ENCODE results near the gene TRIM47.
"Not testable (repeated sequence)": the region's sequence is repeated elsewhere in the genome, so short reads cannot be mapped to it uniquely, and the experiment has no call there.

The TRIM47 gene

GRCh38 chr17:75856062-75856756 is 22.2 kb downstream of the TRIM47 start:
- H3K27ac ChIP-seq (ENCODE audit: low read depth, low read length), result peak overlapping the region; percentile 65
- H3K4me1 ChIP-seq (ENCODE audit: control insufficient read depth, insufficient read depth, low read length), result peaks cover 7% of the 10 kb centered on the region
- no peaks in the 10 kb centered on the region for H3K9me3 ChIP-seq (ENCODE audit: control insufficient read depth, insufficient read depth, low read depth, low read length)
- no peaks in the 10 kb centered on the region for H3K27me3 ChIP-seq (ENCODE audit: control insufficient read depth, insufficient read depth, low read length)
- peaks cover 5% of the 10 kb centered on the region for H3K36me3 ChIP-seq (ENCODE audit: control insufficient read depth, insufficient read depth, low read length)
- H3K9ac ChIP-seq (ENCODE audit: low read length), result peak overlapping the region; percentile 84
- H3K4me3 ChIP-seq (ENCODE audit: low read depth, low read length), result peak overlapping the region; percentile 84

- Histone ChIP-seq H3K27ac (ENCODE audit: low read depth, low read length) (peak within 1 kb of the TSS; percentile 65), H3K4me1 (ENCODE audit: control insufficient read depth, insufficient read depth, low read length) (peaks cover 7% of the 10 kb centered on the region), H3K27me3 (ENCODE audit: control insufficient read depth, insufficient read depth, low read length) (no peaks in the 10 kb centered on the region), H3K36me3 (ENCODE audit: control insufficient read depth, insufficient read depth, low read length) (peaks cover 12% of the 10 kb centered on the region), H3K9ac (ENCODE audit: low read length) (peak within 1 kb of the TSS; percentile 84), H3K4me3 (ENCODE audit: low read depth, low read length) (peak within 1 kb of the TSS; percentile 84), H3K9me3 (ENCODE audit: control insufficient read depth, insufficient read depth, low read depth, low read length) (no peaks in the 10 kb centered on the region)
Measured at GRCh38 chr17:75855310-75856061, 22.9 kb downstream of the TRIM47 start, which contains the start of gene WBP2. TSS of gene WBP2 (minus strand) at chr17:75855335. CDS start at chr17:75855297, 38 bp downstream.

- Histone ChIP-seq H3K9me3 (ENCODE audit: control insufficient read depth, insufficient read depth, low read depth, low read length) (no peaks in the 10 kb centered on the region), H3K4me3 (ENCODE audit: low read depth, low read length) (peak overlapping the region; percentile 84), H3K9ac (ENCODE audit: low read length) (peak overlapping the region; percentile 58), H3K27me3 (ENCODE audit: control insufficient read depth, insufficient read depth, low read length) (no peaks in the 10 kb centered on the region), H3K36me3 (ENCODE audit: control insufficient read depth, insufficient read depth, low read length) (peaks cover 15% of the 10 kb centered on the region), H3K4me1 (ENCODE audit: control insufficient read depth, insufficient read depth, low read length) (peaks cover 7% of the 10 kb centered on the region), H3K27ac (ENCODE audit: low read depth, low read length) (peak overlapping the region; percentile 0; the same call in 1 of the 2 replicates)
Measured at GRCh38 chr17:75854881-75855309, 23.5 kb downstream of the TRIM47 start.

- peaks cover 22% of the 10 kb centered on the region for H3K36me3 ChIP-seq (ENCODE audit: control insufficient read depth, insufficient read depth, low read length)
- H3K4me3 ChIP-seq (ENCODE audit: low read depth, low read length), result peak overlapping the region; percentile 84
- no peaks in the 10 kb centered on the region for H3K27me3 ChIP-seq (ENCODE audit: control insufficient read depth, insufficient read depth, low read length)
- H3K4me1 ChIP-seq (ENCODE audit: control insufficient read depth, insufficient read depth, low read length), result peaks cover 7% of the 10 kb centered on the region
- H3K9ac ChIP-seq (ENCODE audit: low read length), result peak overlapping the region; percentile 58
- H3K27ac ChIP-seq (ENCODE audit: low read depth, low read length), result peak overlapping the region; percentile 0; the same call in 1 of the 2 replicates
- no peaks in the 10 kb centered on the region for H3K9me3 ChIP-seq (ENCODE audit: control insufficient read depth, insufficient read depth, low read depth, low read length)
Measured at GRCh38 chr17:75854101-75854748, 24.2 kb downstream of the TRIM47 start.

- Histone ChIP-seq H3K4me1 (ENCODE audit: control insufficient read depth, insufficient read depth, low read length) (peaks cover 10% of the 10 kb centered on the region), H3K9ac (ENCODE audit: low read length) (no peak overlapping the region), H3K27ac (ENCODE audit: low read depth, low read length) (no peak overlapping the region), H3K27me3 (ENCODE audit: control insufficient read depth, insufficient read depth, low read length) (no peaks in the 10 kb centered on the region), H3K4me3 (ENCODE audit: low read depth, low read length) (no peak overlapping the region), H3K9me3 (ENCODE audit: control insufficient read depth, insufficient read depth, low read depth, low read length) (no peaks in the 10 kb centered on the region), H3K36me3 (ENCODE audit: control insufficient read depth, insufficient read depth, low read length) (peaks cover 29% of the 10 kb centered on the region)
Measured at GRCh38 chr17:75853433-75853832, 24.9 kb downstream of the TRIM47 start.

- H3K36me3 ChIP-seq (ENCODE audit: control insufficient read depth, insufficient read depth, low read length), result peaks cover 46% of the 10 kb centered on the region
Measured at GRCh38 chr17:75851693-75851991, 26.7 kb downstream of the TRIM47 start.

GRCh38 chr17:75850928-75851692 is 27.3 kb downstream of the TRIM47 start:
- no peaks in the 10 kb centered on the region for H3K9me3 ChIP-seq (ENCODE audit: control insufficient read depth, insufficient read depth, low read depth, low read length)
- H3K27me3 ChIP-seq (ENCODE audit: control insufficient read depth, insufficient read depth, low read length), result no peaks in the 10 kb centered on the region
- no peak overlapping the region for H3K4me3 ChIP-seq (ENCODE audit: low read depth, low read length)
- no peak overlapping the region for H3K9ac ChIP-seq (ENCODE audit: low read length)
- peaks cover 51% of the 10 kb centered on the region for H3K36me3 ChIP-seq (ENCODE audit: control insufficient read depth, insufficient read depth, low read length)
- H3K27ac ChIP-seq (ENCODE audit: low read depth, low read length), result no peak overlapping the region
- peaks cover 12% of the 10 kb centered on the region for H3K4me1 ChIP-seq (ENCODE audit: control insufficient read depth, insufficient read depth, low read length)

More at GRCh38 chr17:75851693-75851991, 26.7 kb downstream of the TRIM47 start:
- H3K9ac ChIP-seq (ENCODE audit: low read length); H3K4me3 ChIP-seq (ENCODE audit: low read depth, low read length); H3K27ac ChIP-seq (ENCODE audit: low read depth, low read length); H3K27me3 ChIP-seq (ENCODE audit: control insufficient read depth, insufficient read depth, low read length); H3K9me3 ChIP-seq (ENCODE audit: control insufficient read depth, insufficient read depth, low read depth, low read length): not testable (repeated sequence)
- H3K4me1 ChIP-seq (ENCODE audit: control insufficient read depth, insufficient read depth, low read length), result peaks cover 10% of the 10 kb centered on the region

- no peaks in the 10 kb centered on the region for H3K9me3 ChIP-seq (ENCODE audit: control insufficient read depth, insufficient read depth, low read depth, low read length)
- H3K27me3 ChIP-seq (ENCODE audit: control insufficient read depth, insufficient read depth, low read length), result no peaks in the 10 kb centered on the region
- peaks cover 25% of the 10 kb centered on the region for H3K4me1 ChIP-seq (ENCODE audit: control insufficient read depth, insufficient read depth, low read length)
- H3K9ac ChIP-seq (ENCODE audit: low read length), result no peak overlapping the region
- no peak overlapping the region for H3K27ac ChIP-seq (ENCODE audit: low read depth, low read length)
- peaks cover 54% of the 10 kb centered on the region for H3K36me3 ChIP-seq (ENCODE audit: control insufficient read depth, insufficient read depth, low read length)
- H3K4me3 ChIP-seq (ENCODE audit: low read depth, low read length), result no peak overlapping the region
Measured at GRCh38 chr17:75849724-75850123, 28.7 kb downstream of the TRIM47 start.

- Histone ChIP-seq H3K27ac (ENCODE audit: low read depth, low read length) (no peak overlapping the region), H3K4me1 (ENCODE audit: control insufficient read depth, insufficient read depth, low read length) (peaks cover 24% of the 10 kb centered on the region), H3K27me3 (ENCODE audit: control insufficient read depth, insufficient read depth, low read length) (no peaks in the 10 kb centered on the region), H3K9ac (ENCODE audit: low read length) (no peak overlapping the region), H3K36me3 (ENCODE audit: control insufficient read depth, insufficient read depth, low read length) (peaks cover 54% of the 10 kb centered on the region), H3K4me3 (ENCODE audit: low read depth, low read length) (no peak overlapping the region), H3K9me3 (ENCODE audit: control insufficient read depth, insufficient read depth, low read depth, low read length) (no peaks in the 10 kb centered on the region)
Measured at GRCh38 chr17:75849279-75849646, 29.1 kb downstream of the TRIM47 start.

GRCh38 chr17:75848523-75849278 is 29.7 kb downstream of the TRIM47 start:
- no peak overlapping the region for H3K4me3 ChIP-seq (ENCODE audit: low read depth, low read length)
- H3K9ac ChIP-seq (ENCODE audit: low read length), result no peak overlapping the region
- H3K4me1 ChIP-seq (ENCODE audit: control insufficient read depth, insufficient read depth, low read length), result peaks cover 26% of the 10 kb centered on the region
- no peaks in the 10 kb centered on the region for H3K27me3 ChIP-seq (ENCODE audit: control insufficient read depth, insufficient read depth, low read length)
- no peak overlapping the region for H3K27ac ChIP-seq (ENCODE audit: low read depth, low read length)
- H3K9me3 ChIP-seq (ENCODE audit: control insufficient read depth, insufficient read depth, low read depth, low read length), result no peaks in the 10 kb centered on the region
- peaks cover 54% of the 10 kb centered on the region for H3K36me3 ChIP-seq (ENCODE audit: control insufficient read depth, insufficient read depth, low read length)
